ENCODE results near the gene ILKAP. TPM values are rescaled to one million over a fixed set of nuclear protein-coding genes. Genes with fewer than 3 reads are reported as not detected.
"Not testable (repeated sequence)": the region's sequence is repeated elsewhere in the genome, so short reads cannot be mapped to it uniquely, and the experiment has no call there.

The ILKAP gene
- total RNA-seq, 2 donors from 2014 or later: 23.4 to 27.9 TPM

GRCh38 chr2:238220274-238220891 is 16.9 kb upstream of the ILKAP start:
- intact Hi-C loops (cut with DNase I): no loop called here
- ATAC-seq (no peak), DNase-seq (no peak)

DNA sequence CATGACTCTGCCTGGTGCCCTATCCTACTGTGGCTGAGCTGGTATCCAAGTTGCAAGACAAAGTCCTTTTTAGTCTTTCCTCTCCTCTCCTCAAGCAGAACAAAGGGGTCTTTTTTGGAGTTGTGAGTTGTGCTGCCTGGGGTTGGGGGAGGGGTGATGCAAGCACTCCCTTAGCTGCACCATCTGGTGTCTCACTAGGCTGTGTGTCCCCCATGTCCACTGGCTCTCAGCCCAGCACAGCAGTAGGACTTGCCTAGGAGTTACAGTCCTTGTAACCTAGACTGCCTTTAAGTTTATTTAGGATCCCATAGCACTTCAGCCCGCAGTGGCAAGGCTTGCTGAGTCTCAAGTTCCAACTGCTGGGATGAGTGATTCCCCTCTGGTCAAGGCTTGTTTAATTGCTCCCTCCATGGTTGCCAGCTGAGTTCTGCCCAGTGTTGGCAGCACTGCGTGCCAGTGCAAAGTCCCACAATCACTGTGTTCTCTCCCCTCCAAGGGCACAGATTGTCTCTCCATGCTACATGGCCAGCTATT is 13.2 kb upstream of the ILKAP start:
- ATAC-seq (peak; percentile 55 to 59), DNase-seq (no peak)
- intact Hi-C loops (cut with DNase I): no loop called here

- no peak for ATAC-seq
- intact Hi-C loops (cut with DNase I): no loop called here
- no peak for DNase-seq
Observed at GRCh38 chr2:238207006-238207405, 3.5 kb upstream of the ILKAP start.

DNA sequence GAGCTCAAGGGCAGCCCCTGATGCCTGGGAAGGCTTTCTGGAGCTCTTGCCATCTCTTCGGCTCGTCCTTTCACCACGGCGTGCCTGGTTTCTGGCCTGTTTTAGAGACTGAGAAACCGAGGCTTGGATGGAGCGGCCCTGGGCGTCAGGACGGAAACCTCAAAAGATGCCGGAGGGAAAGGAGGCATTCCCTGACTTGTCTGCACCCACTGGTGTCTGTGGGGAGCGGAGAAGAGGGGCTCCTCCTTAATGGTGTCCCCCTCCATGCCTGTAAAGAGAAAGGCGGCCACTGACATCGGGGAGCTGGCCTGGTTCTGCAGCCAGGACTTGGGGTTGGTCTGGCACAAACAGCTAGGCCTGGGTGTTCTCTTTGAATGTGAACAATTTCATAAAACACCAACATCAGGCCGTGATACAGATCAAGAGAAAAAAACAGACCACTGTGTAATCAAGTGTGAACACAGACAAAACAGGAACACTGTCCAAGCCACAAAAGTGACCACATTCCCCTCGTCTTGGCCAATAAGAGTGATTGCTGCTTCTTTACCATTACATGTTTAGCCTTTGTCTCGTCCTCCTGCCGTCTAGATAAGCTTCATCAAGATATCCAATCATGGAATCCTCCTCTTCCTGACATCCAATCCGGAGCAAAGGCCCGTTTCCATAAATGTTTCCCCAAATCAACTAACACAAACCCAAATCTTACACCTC is 633 bp upstream of the ILKAP start:
- no peak for ATAC-seq
- no peak for DNase-seq
- intact Hi-C loops (cut with DNase I): no loop called here

DNA sequence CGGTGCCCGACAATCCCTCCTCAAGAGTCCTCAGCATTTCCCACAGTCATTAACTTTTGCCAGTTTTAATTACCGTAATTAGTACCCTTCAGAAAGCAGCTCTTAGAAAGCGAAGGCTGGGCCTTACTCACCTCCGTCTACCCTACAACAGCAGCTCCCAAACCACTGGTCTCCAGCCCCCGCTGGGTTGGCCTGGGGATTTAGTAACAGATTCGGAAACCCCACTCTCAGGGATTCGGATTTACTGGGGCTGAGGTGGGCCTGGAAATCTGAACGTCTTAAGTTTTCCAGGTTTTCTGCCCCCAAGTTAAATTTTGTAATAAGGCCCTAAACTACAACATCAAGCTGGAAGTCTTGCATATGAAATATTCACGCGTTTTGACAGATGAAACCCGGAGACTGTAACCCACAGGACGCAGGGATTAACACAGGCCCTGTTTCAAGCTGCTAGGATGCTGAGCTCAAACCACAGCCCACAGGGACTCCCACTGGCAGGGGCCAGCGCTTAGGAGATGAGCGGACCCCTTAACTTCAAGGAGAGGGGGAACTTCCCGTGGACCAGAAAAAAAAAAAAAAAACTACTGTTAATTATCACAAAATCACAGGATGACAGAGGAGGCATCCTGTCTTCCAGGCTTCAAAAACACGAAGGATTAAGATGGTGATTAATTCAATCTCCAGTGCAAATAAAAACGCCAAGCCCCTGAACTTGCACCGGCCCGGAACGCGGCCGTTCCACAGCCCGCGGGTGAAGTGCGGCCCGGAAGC is 985 bp downstream of the ILKAP start:
- DNase-seq (no peak), ATAC-seq (no peak)
- intact Hi-C loops (cut with DNase I): no loop called here

DNA sequence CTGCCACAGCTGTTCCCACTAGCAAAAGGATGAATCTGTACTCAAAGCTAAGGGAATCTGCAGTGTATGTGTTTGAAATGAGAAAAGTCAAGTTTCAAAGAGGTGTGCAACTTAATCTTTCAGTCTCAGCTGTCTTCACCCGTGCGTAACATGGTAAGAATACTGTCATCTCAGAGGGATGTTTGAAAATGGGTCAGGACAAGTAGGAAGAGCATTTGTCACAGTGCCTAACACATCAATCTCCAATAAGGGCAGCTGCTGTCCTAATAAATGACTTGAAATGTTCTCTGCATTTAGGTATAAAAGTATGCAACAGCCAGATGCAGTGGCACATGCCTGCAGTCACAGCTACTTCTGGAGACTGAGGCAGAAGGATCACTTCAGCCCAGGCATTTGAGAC is 13.1 kb downstream of the ILKAP start:
- no peak for ATAC-seq
- no peak for DNase-seq
- intact Hi-C loops (cut with DNase I): no loop called here

DNA sequence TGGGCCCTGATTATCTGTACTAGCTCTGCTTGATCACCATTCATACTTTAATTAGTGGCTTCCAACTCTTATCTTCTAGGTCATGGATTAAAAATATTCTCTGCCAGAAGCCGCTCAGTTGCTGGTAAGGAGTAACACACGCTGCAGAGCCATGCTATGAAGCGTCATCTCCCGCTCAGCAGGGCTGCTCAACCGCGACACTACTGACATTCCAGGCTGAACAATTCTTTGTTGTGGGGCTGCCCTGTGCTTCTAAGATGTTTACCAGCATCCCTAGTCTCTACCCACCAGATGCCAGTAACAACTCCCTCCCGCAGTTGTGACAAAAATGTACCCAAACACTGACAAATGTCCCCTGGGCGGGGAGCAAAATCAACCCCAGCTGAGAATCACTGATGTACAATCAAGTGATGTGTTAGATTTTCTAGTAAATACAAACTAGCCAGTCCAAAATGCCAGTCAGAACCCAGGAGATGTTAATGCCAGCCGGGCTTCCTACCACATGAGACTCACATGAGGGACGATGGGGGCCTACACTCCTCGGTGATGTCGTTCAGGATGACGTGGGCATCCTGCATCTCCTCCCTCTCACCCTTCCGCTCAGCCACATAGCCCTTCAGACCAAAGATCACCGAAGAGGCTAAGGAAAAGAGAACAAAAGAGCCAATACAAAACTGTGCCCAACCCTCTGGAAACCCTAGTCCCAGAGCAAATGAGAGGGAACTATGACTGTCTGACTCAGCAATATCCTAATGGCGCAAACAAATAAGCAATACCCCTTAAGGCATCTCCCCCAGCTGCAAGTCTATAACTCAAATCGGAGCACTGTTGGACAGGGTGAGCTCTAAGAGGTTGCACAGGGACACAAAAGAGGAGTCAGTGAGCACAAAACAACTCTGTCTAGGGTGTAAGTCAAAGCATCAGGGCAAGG is 15.6 kb downstream of the ILKAP start:
- intact Hi-C loops (cut with DNase I): no loop called here
- ATAC-seq (peak in 1 of 2 donors; percentile 57), DNase-seq (no peak)

- DNase-seq (no peak), ATAC-seq (no peak)
- intact Hi-C loops (cut with DNase I): no loop called here
Observed at GRCh38 chr2:238183821-238184220, 19.7 kb downstream of the ILKAP start.

- DNase-seq: no peak
- no peak for ATAC-seq
- intact Hi-C loops (cut with DNase I): no loop called here
Observed at GRCh38 chr2:238182362-238182761, 21.1 kb downstream of the ILKAP start.

- intact Hi-C loops (cut with DNase I): no loop called here
- no peak for ATAC-seq
- DNase-seq: no peak
Observed at GRCh38 chr2:238180554-238180953, 22.9 kb downstream of the ILKAP start.

GRCh38 chr2:238176613-238177012 is 26.9 kb downstream of the ILKAP start:
- intact Hi-C loops (cut with DNase I): no loop called here
- ATAC-seq (no peak), DNase-seq (no peak)

GRCh38 chr2:238174701-238175100 is 28.8 kb downstream of the ILKAP start:
- ATAC-seq (no peak), DNase-seq (no peak)
- intact Hi-C loops (cut with DNase I): no loop called here

DNA sequence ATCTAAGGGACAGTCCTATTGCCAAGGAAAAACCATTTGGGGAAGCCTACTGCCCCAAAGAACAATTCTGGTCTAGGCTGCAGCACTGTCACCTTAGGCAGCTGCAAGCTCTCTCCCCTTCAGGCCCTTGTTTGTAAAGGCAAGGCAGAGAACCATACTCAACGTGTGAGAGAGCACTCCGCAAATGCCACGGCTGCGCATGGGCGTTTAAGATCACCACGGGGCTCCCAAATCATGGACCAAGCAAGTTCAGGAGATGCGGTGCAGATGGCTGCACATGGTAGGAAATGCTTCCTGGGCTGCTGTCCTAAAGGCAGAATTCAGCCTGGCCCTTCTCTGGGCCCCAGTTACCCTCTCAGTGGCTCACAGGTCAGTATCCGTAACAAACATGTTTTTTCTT is 29.2 kb downstream of the ILKAP start:
- intact Hi-C loops (cut with DNase I): no loop called here
- ATAC-seq (no peak), DNase-seq (no peak)

GRCh38 chr2:238173692-238174091 is 29.8 kb downstream of the ILKAP start:
- no peak for DNase-seq
- intact Hi-C loops (cut with DNase I): no loop called here
- no peak for ATAC-seq

GRCh38 chr2:238172439-238172838 is 31.1 kb downstream of the ILKAP start:
- DNase-seq (no peak), ATAC-seq (no peak)
- intact Hi-C loops (cut with DNase I): no loop called here

GRCh38 chr2:238171575-238172187 is 31.8 kb downstream of the ILKAP start:
- ATAC-seq (no peak), DNase-seq (no peak)
- intact Hi-C loops (cut with DNase I): no loop called here

- DNase-seq; ATAC-seq; intact Hi-C loops (cut with DNase I): not testable (repeated sequence)
Observed at GRCh38 chr2:238171072-238171431, 32.4 kb downstream of the ILKAP start.

DNA sequence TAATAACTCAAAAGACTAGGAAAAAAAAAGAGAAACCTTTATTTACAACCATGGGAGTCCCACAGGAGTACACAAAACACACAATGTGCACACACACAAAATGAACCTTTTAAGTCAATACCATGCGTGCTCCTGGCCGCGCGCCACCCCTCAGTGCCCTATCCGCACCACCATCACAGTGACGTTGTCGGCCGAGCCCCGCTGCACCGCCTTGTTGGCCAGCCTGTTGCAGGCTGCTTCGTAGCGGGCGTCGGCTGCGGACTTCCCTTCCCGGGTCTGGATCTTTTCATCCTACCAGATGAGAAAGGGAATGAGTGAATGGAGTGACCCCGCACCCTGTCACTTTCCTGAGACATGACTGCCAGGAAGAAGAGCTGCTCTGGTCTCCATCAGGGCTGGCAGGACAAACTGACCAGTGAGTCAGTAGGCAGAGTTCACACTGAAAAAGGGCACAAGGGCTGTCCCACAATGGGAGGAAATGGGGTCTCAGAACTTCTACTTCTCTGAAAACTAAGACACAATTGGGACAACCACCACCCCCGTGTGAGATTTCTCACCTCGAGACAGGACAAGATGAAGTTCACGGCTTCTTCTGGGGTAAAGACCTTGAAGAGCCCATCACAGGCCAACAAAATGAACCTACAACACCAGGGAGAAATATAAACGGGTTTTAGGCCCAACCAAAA is 33.0 kb downstream of the ILKAP start:
- no peak for ATAC-seq
- intact Hi-C loops (cut with DNase I): no loop called here
- no peak for DNase-seq
